Loucy (cell line): Measurements from ENCODE around the gene AKR7A2.

Source experiments
- H2AFZ ChIP-seq: fragments of 200-600 bp; sonication (generic); 2 replicates; pipeline ENCODE4 v1.6.0; 2016; ENCODE audit warnings: antibody characterized with exemption, mild to moderate bottlenecking, low read length, moderate library complexity
- H3F3A ChIP-seq: fragments of 200-600 bp; 2 replicates; pipeline ENCODE4 v1.6.0; 2016; ENCODE audit warnings: antibody characterized with exemption, low read depth, mild to moderate bottlenecking
- H3K27me3 ChIP-seq: fragments of 200-600 bp; sonication (generic); 2 replicates; pipeline ENCODE4 v1.6.1; 2014; ENCODE audit warnings: low read length, mild to moderate bottlenecking; ENCODE audit not compliant: insufficient read depth, poor library complexity, severe bottlenecking
- H3K36me3 ChIP-seq: fragments of 200-600 bp; sonication (generic); 2 replicates; pipeline ENCODE4 v1.6.1; 2016; ENCODE audit warnings: low read length; ENCODE audit not compliant: insufficient read depth
- H3K4me1 ChIP-seq: fragments of 200-600 bp; sonication (generic); 2 replicates; pipeline ENCODE4 v1.5.1; 2014; ENCODE audit warnings: low read length, mild to moderate bottlenecking; ENCODE audit not compliant: insufficient read depth, poor library complexity, severe bottlenecking
- H3K4me2 ChIP-seq: fragments of 200-600 bp; sonication (generic); 2 replicates; pipeline ENCODE4 v1.6.0; 2014; ENCODE audit warnings: antibody characterized with exemption, low read length, low read depth, mild to moderate bottlenecking; ENCODE audit not compliant: poor library complexity, severe bottlenecking
- H3K4me3 ChIP-seq: fragments of 200-600 bp; sonication (generic); 2 replicates; pipeline ENCODE4 v1.5.1; 2014; ENCODE audit warnings: low read length, mild to moderate bottlenecking, mixed read lengths; ENCODE audit not compliant: poor library complexity, severe bottlenecking
- H3K79me2 ChIP-seq: fragments of 200-600 bp; sonication (generic); 2 replicates; pipeline ENCODE4 v1.6.1; 2014; ENCODE audit warnings: low read length; ENCODE audit not compliant: insufficient read depth
- H3K9ac ChIP-seq: fragments of 200-600 bp; sonication (generic); 2 replicates; pipeline ENCODE4 v1.6.0; 2014; ENCODE audit warnings: mild to moderate bottlenecking, low read depth, low read length, moderate library complexity; ENCODE audit not compliant: poor library complexity, severe bottlenecking
- H3K9me2 ChIP-seq: fragments of 200-600 bp; sonication (generic); replicated peaks from 2 replicates; pipeline ENCODE4 v1.6.1; 2016; ENCODE audit warnings: low read depth, low read length, mixed read lengths
- H3K9me3 ChIP-seq: fragments of 200-600 bp; sonication (generic); 2 replicates; pipeline ENCODE4 v1.6.1; 2014; ENCODE audit warnings: mild to moderate bottlenecking, antibody characterized with exemption, low read length, low read depth; ENCODE audit not compliant: insufficient read depth
- H4K20me1 ChIP-seq: fragments of 200-600 bp; sonication (generic); 2 replicates; pipeline ENCODE4 v1.6.0; 2014; ENCODE audit warnings: antibody characterized with exemption, low read length, mild to moderate bottlenecking; ENCODE audit not compliant: insufficient read depth, poor library complexity, severe bottlenecking
- EZH2phosphoT487 ChIP-seq: fragments of 200-600 bp; IDR thresholded peaks from 2 replicates; pipeline ENCODE4 v1.6.1; 2018; ENCODE audit warnings: antibody characterized with exemption, mild to moderate bottlenecking, moderate library complexity, borderline replicate concordance
- TF ChIP-seq, protein P1 (sequence below): fragments of 200-600 bp; sonication (generic); conservative IDR thresholded peaks from 2 replicates; pipeline ENCODE4 v1.5.1; 2014; ENCODE audit warnings: mild to moderate bottlenecking, antibody characterized with exemption, low read length

AKR7A2 gene

GRCh38 chr1:19353596-19353995 is 41.7 kb upstream of the AKR7A2 start:
- H3K4me3 ChIP-seq: no peak overlapping the region
- H3K4me2 ChIP-seq: no peak overlapping the region
- H3K9me2 ChIP-seq: no peaks in the 10 kb centered on the region
- no peak overlapping the region for H3K9ac ChIP-seq
- H3K9me3 ChIP-seq: no peaks in the 10 kb centered on the region
- no peak overlapping the region for H2AFZ ChIP-seq
- no peaks in the 10 kb centered on the region for H3K27me3 ChIP-seq
- H3K36me3 ChIP-seq: peaks cover 81% of the 10 kb centered on the region; the same call in 1 of the 2 replicates
- H4K20me1 ChIP-seq: peaks cover 7% of the 10 kb centered on the region
- H3F3A ChIP-seq: no peaks in the 10 kb centered on the region
- no peaks in the 10 kb centered on the region for H3K4me1 ChIP-seq
- H3K79me2 ChIP-seq: no peaks in the 10 kb centered on the region; the same call in 1 of the 2 replicates
- TF ChIP-seq, protein P1, sequence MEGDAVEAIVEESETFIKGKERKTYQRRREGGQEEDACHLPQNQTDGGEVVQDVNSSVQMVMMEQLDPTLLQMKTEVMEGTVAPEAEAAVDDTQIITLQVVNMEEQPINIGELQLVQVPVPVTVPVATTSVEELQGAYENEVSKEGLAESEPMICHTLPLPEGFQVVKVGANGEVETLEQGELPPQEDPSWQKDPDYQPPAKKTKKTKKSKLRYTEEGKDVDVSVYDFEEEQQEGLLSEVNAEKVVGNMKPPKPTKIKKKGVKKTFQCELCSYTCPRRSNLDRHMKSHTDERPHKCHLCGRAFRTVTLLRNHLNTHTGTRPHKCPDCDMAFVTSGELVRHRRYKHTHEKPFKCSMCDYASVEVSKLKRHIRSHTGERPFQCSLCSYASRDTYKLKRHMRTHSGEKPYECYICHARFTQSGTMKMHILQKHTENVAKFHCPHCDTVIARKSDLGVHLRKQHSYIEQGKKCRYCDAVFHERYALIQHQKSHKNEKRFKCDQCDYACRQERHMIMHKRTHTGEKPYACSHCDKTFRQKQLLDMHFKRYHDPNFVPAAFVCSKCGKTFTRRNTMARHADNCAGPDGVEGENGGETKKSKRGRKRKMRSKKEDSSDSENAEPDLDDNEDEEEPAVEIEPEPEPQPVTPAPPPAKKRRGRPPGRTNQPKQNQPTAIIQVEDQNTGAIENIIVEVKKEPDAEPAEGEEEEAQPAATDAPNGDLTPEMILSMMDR: no peak
- no peak for TF ChIP-seq EZH2phosphoT487

DNA sequence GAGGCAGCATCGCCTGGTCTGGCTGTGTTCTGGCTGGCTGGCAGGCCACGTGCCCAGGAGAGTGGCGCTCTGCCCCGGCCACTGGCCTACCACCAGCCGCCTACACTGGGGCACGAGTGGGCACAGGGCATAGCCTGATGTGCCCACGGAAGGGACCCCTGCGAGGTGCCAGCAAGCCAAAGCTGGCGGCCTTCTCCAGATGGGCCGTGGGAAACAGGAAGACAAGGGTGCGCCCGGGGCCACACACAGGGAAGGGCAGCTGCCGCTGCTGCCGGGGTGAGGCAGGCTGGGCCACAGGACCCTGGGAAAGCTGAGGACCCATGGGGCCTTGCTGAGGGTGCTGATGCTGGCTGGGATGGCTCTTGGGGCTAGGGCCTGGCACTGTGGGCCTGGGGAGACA is 40.9 kb upstream of the AKR7A2 start:
- H4K20me1 ChIP-seq: peaks cover 2% of the 10 kb centered on the region
- no peaks in the 10 kb centered on the region for H3F3A ChIP-seq
- H3K9ac ChIP-seq: no peak overlapping the region
- H2AFZ ChIP-seq: no peak overlapping the region
- H3K9me3 ChIP-seq: no peaks in the 10 kb centered on the region
- no peaks in the 10 kb centered on the region for H3K79me2 ChIP-seq
- no peaks in the 10 kb centered on the region for H3K9me2 ChIP-seq
- H3K27me3 ChIP-seq: no peaks in the 10 kb centered on the region
- no peaks in the 10 kb centered on the region for H3K4me1 ChIP-seq
- H3K36me3 ChIP-seq: peaks cover 82% of the 10 kb centered on the region; the same call in 1 of the 2 replicates
- H3K4me3 ChIP-seq: no peak overlapping the region
- TF ChIP-seq, protein P1: no peak
- TF ChIP-seq EZH2phosphoT487: no peak
- H3K4me2 ChIP-seq: no peak overlapping the region

DNA sequence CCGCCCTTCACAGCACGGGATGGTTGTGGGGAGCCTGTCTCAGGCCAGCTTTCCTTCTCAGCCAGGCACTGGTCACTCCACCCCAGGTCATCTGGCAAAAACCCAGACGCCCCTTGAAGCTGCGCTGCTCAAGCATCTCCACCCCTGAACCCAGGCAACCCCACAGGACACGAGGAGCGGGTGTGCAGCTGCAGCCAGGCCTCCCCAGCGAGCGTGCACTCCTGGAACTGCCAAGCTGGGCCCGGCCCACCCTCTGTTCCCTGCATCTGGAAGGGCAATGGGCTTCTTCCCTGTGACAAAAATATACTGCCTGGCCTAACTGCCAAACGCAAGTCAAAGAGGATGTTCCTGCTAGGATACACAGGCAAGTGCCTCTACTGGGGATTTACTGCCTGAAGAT is 39.9 kb upstream of the AKR7A2 start:
- H3K4me3 ChIP-seq: no peak overlapping the region
- H3K9ac ChIP-seq: no peak overlapping the region
- H3K79me2 ChIP-seq: no peaks in the 10 kb centered on the region
- H3K9me3 ChIP-seq: no peaks in the 10 kb centered on the region
- H3F3A ChIP-seq: no peaks in the 10 kb centered on the region
- no peak overlapping the region for H2AFZ ChIP-seq
- H3K9me2 ChIP-seq: no peaks in the 10 kb centered on the region
- H3K36me3 ChIP-seq: peaks cover 78% of the 10 kb centered on the region; the same call in 1 of the 2 replicates
- no peaks in the 10 kb centered on the region for H3K4me1 ChIP-seq
- TF ChIP-seq EZH2phosphoT487: no peak
- TF ChIP-seq, protein P1: no peak
- no peak overlapping the region for H3K4me2 ChIP-seq
- peaks cover 2% of the 10 kb centered on the region for H4K20me1 ChIP-seq
- no peaks in the 10 kb centered on the region for H3K27me3 ChIP-seq
